GM12801 (cell line): ENCODE data around the gene MYNN.

Source experiments
- CTCF ChIP-seq: IDR thresholded peaks from one replicate; pipeline ENCODE4 v1.5.1; 2011; ENCODE audit warnings: control low read depth; ENCODE audit not compliant: insufficient read length; ENCODE audit errors: extremely low read depth

Gene MYNN

GRCh38 chr3:169818316-169818715 is 45.1 kb downstream of the MYNN start:
- no peak for TF ChIP-seq CTCF

GRCh38 chr3:169822091-169822490 is 48.9 kb downstream of the MYNN start:
- no peak for TF ChIP-seq CTCF

- TF ChIP-seq CTCF, result no peak
Measured at GRCh38 chr3:169822540-169822939, 49.3 kb downstream of the MYNN start.

- no peak for TF ChIP-seq CTCF
Measured at GRCh38 chr3:169822983-169823382, 49.8 kb downstream of the MYNN start.

- no peak for TF ChIP-seq CTCF
Measured at GRCh38 chr3:169825316-169825715, 52.1 kb downstream of the MYNN start.

- no peak for TF ChIP-seq CTCF
Measured at GRCh38 chr3:169827712-169828111, 54.5 kb downstream of the MYNN start.

GRCh38 chr3:169835533-169835932 is 62.3 kb downstream of the MYNN start:
- no peak for TF ChIP-seq CTCF
